Raji (cell line): Measurements from ENCODE around the gene WNT7B.

Experiments used
- POLR2A ChIP-seq: IDR thresholded peaks from 2 replicates; pipeline ENCODE4 v1.6.1; 2011; ENCODE audit warnings: low read depth, low read length, control low read depth; ENCODE audit not compliant: insufficient read depth

Gene WNT7B

GRCh38 chr22:45977003-45977411 lies at the start of gene WNT7B:
WNT7B (minus strand) TSS chr22:45977162; CDS start chr22:45976754, 408 bp downstream.
- no peak for TF ChIP-seq POLR2A

GRCh38 chr22:46025973-46026898 lies 49.3 kb upstream of the WNT7B start:
- TF ChIP-seq POLR2A: no peak

- TF ChIP-seq POLR2A: no peak
Measured at GRCh38 chr22:46025225-46025972, 48.4 kb upstream of the WNT7B start.

GRCh38 chr22:46024136-46024840 lies 47.3 kb upstream of the WNT7B start:
- no peak for TF ChIP-seq POLR2A

- TF ChIP-seq POLR2A: no peak
Measured at GRCh38 chr22:46023558-46023981, 46.6 kb upstream of the WNT7B start.

GRCh38 chr22:46022881-46023512 lies 46.0 kb upstream of the WNT7B start:
- no peak for TF ChIP-seq POLR2A

GRCh38 chr22:46021577-46021976 lies 44.6 kb upstream of the WNT7B start:
- TF ChIP-seq POLR2A: no peak

GRCh38 chr22:46019351-46019750 lies 42.4 kb upstream of the WNT7B start:
- TF ChIP-seq POLR2A: no peak

GRCh38 chr22:46018859-46019258 lies 41.9 kb upstream of the WNT7B start:
- TF ChIP-seq POLR2A: no peak

GRCh38 chr22:46017166-46017565 lies 40.2 kb upstream of the WNT7B start:
- no peak for TF ChIP-seq POLR2A

GRCh38 chr22:46013460-46014416 lies 36.8 kb upstream of the WNT7B start:
- peak; percentile 40 for TF ChIP-seq POLR2A

GRCh38 chr22:46012881-46013281 lies 35.9 kb upstream of the WNT7B start:
- TF ChIP-seq POLR2A: no peak

GRCh38 chr22:46012182-46012880 lies 35.4 kb upstream of the WNT7B start:
- no peak for TF ChIP-seq POLR2A
